Endothelial cell of umbilical vein (primary cell): ENCODE data around the gene TRIM7. TPM values are rescaled to one million over a fixed set of nuclear protein-coding genes. Genes with fewer than 3 reads are reported as not detected.

Experiments
- BruUV-seq: library from RNA; stranded (reverse); fragments of 400-500 nt; replicated peaks from 2 replicates; lab custom pipeline; 2021; lab: Mats Ljungman, UMichigan
- CTCF ChIA-PET: fragments of 300-600, 350-600 bp; sonication (Branson Sonifier 250); formaldehyde crosslinking; loops from one replicate; lab custom pipeline; 2021; ENCODE audit warnings: antibody characterized with exemption, inconsistent platforms; lab: Charles Lee
- POLR2A ChIA-PET: fragments of 300-600, 350-600 bp; sonication (Branson Sonifier 250); formaldehyde crosslinking; loops from one replicate; lab custom pipeline; 2021; ENCODE audit warnings: antibody characterized with exemption, inconsistent platforms; lab: Charles Lee
- DNase-seq: peaks from one replicate; pipeline ENCODE4 v3.0.0-alpha.2; 2011; ENCODE audit warnings: low read depth, low spot score
- FAIRE-seq: peaks from 2 replicates; lab custom pipeline; 2011; peaks lifted over from hg19 to GRCh38; lab: Jason Lieb, UNC
- H2AFZ ChIP-seq: 2 replicates; pipeline ENCODE4 v1.6.0; 2012; ENCODE audit warnings: low read depth, low read length, control low read depth, inconsistent platforms
- H3K27ac ChIP-seq: 2 replicates; pipeline ENCODE4 v1.5.1; 2011; ENCODE audit warnings: low read depth, mild to moderate bottlenecking, control low read depth, low read length, moderate library complexity; ENCODE audit not compliant: insufficient read depth
- H3K27me3 ChIP-seq, 2 experiments: 2 replicates each; pipeline versions ENCODE4 v1.6.0 to v1.6.1; 2011; ENCODE audit warnings: low read length in 2 of 2, mixed read lengths in 1 of 2; ENCODE audit not compliant: control insufficient read depth in 2 of 2, insufficient read depth in 2 of 2
- H3K36me3 ChIP-seq, 2 experiments: 2 replicates in 1 of 2; 3 replicates in 1 of 2; pipeline ENCODE4 v1.5.1; 2011; ENCODE audit warnings: low read length in 2 of 2, mild to moderate bottlenecking in 1 of 2, moderate library complexity in 1 of 2; ENCODE audit not compliant: control insufficient read depth in 2 of 2, insufficient read depth in 2 of 2; ENCODE audit errors: extremely low read depth in 1 of 2
- H3K4me1 ChIP-seq: 3 replicates; pipeline ENCODE4 v1.5.1; 2011; ENCODE audit warnings: mild to moderate bottlenecking, low read length; ENCODE audit not compliant: control insufficient read depth, insufficient read depth; ENCODE audit errors: extremely low read depth
- H3K4me2 ChIP-seq: 2 replicates; pipeline ENCODE4 v1.6.1; 2011; ENCODE audit warnings: low read length, control low read depth, mixed read lengths; ENCODE audit not compliant: insufficient read depth
- H3K4me3 ChIP-seq, 3 experiments: fragments of 200-600 bp in 1 of 3; sonication (generic), shearing (Covaris generic) in 1 of 3; replicated peaks in 1 of 3; 2 replicates each; pipeline ENCODE4 v1.5.1; 2011 to 2016; ENCODE audit warnings: control low read depth in 3 of 3, low read length in 3 of 3, mild to moderate bottlenecking in 2 of 3, inconsistent platforms in 1 of 3, low read depth in 1 of 3, moderate library complexity in 1 of 3; ENCODE audit not compliant: insufficient read depth in 1 of 3
- H3K79me2 ChIP-seq: 2 replicates; pipeline ENCODE4 v1.6.0; 2012; ENCODE audit warnings: low read length, inconsistent platforms; ENCODE audit not compliant: control insufficient read depth, insufficient read depth
- H3K9ac ChIP-seq: replicated peaks from 2 replicates; pipeline ENCODE3; 2011; ENCODE audit warnings: low read length, control low read depth; ENCODE audit not compliant: insufficient read depth; ENCODE audit errors: extremely low read depth
- H3K9me1 ChIP-seq: replicated peaks from 3 replicates; pipeline ENCODE4 v1.6.0; 2011; ENCODE audit warnings: mild to moderate bottlenecking, low read length; ENCODE audit not compliant: control insufficient read depth, insufficient read depth; ENCODE audit errors: extremely low read depth
- H3K9me3 ChIP-seq: replicated peaks from 2 replicates; pipeline ENCODE4 v1.5.1; 2012; ENCODE audit warnings: low read length, inconsistent platforms; ENCODE audit not compliant: control insufficient read depth, insufficient read depth
- H4K20me1 ChIP-seq: replicated peaks from 2 replicates; pipeline ENCODE3; 2011; ENCODE audit warnings: mild to moderate bottlenecking, low read length; ENCODE audit not compliant: control insufficient read depth, insufficient read depth; ENCODE audit errors: extremely low read depth
- CTCF ChIP-seq, 2 donors: IDR thresholded peaks; 1 replicate in 1 of 2; 2 replicates in 1 of 2; pipeline ENCODE4 v1.5.1; 2011; ENCODE audit warnings: low read length in 2 of 2, mild to moderate bottlenecking in 2 of 2, moderate library complexity in 2 of 2, control low read depth in 1 of 2, inconsistent platforms in 1 of 2, low read depth in 1 of 2; ENCODE audit not compliant: insufficient read depth in 1 of 2; ENCODE audit errors: extremely low read depth in 1 of 2
- EZH2 ChIP-seq: IDR thresholded peaks from 2 replicates; pipeline ENCODE4 v1.6.1; 2012; ENCODE audit warnings: borderline replicate concordance, low read depth, mild to moderate bottlenecking, moderate library complexity, low read length, inconsistent platforms; ENCODE audit not compliant: severe bottlenecking
- FOS ChIP-seq: IDR thresholded peaks from 2 replicates; pipeline ENCODE4 v1.6.1; 2011; ENCODE audit warnings: mild to moderate bottlenecking, low read length, moderate library complexity, borderline replicate concordance; ENCODE audit not compliant: insufficient read depth
- GATA2 ChIP-seq: IDR thresholded peaks from 2 replicates; pipeline ENCODE4 v1.7.0; 2011; ENCODE audit warnings: low read depth, mild to moderate bottlenecking, moderate library complexity, mixed read lengths, low read length; ENCODE audit not compliant: insufficient read length, insufficient read depth
- JUN ChIP-seq: IDR thresholded peaks from 2 replicates; pipeline ENCODE4 v1.6.1; 2011; ENCODE audit warnings: borderline replicate concordance, low read depth; ENCODE audit not compliant: insufficient read length, insufficient read depth
- MYC ChIP-seq: IDR thresholded peaks from one replicate; pipeline ENCODE4 v1.6.1; 2011; ENCODE audit warnings: mild to moderate bottlenecking, low read depth, low read length
- POLR2A ChIP-seq: IDR thresholded peaks from 2 replicates; pipeline ENCODE4 v1.6.1; 2012; ENCODE audit warnings: low read depth, mild to moderate bottlenecking, control low read depth, low read length
- POLR2AphosphoS5 ChIP-seq: IDR thresholded peaks from 2 replicates; pipeline ENCODE4 v1.6.1; 2012; ENCODE audit warnings: low read depth, mild to moderate bottlenecking, control low read depth, low read length, moderate library complexity; ENCODE audit not compliant: insufficient read depth
- dilution Hi-C: fragments of 300-500 bp; cut with MboI; formaldehyde crosslinking; loops from one replicate; pipeline ENCODE4 v1.15.0; 2019; ENCODE audit warnings: low sequenced_read_pairs; ENCODE audit not compliant: extremely low pct_ligation_motif_present
- intact Hi-C: fragments of 100-400 bp; cut with micrococcal nuclease; formaldehyde crosslinking; loops from one replicate; pipeline ENCODE4 v1.10.0; 2022
- polyA plus RNA-seq, 4 experiments: library from polyadenylated mRNA; depleted of rRNA in 3 of 4; stranded (reverse) in 3 of 4; unstranded in 1 of 4; fragments of >200 nt; gene quantifications; 2 replicates each; pipeline versions ENCODE4 v1.2.1 to v1.2.3, GENCODE V29; 2011 to 2012; ENCODE audit warnings: missing spikeins in 1 of 4
- total RNA-seq: library from RNA; stranded (reverse); gene quantifications from 2 replicates; pipeline ENCODE4 v1.2.3, GENCODE V29; 2021
- TF ChIP-seq, protein P1 (sequence below): IDR thresholded peaks from 2 replicates; pipeline ENCODE4 v1.6.1; 2011; ENCODE audit not compliant: insufficient read depth, insufficient read length

The TRIM7 gene
- total and polyA plus RNA-seq, 2 donors (not counting 3 experiments of a cell fraction or from before 2014, with no cell fraction given), result 2.7 to 3.4 TPM

GRCh38 chr5:181185560-181185959 is 19.4 kb downstream of the TRIM7 start:
- Histone ChIP-seq H3K36me3 (no peaks in the 10 kb centered on the region), H3K79me2 (no peaks in the 10 kb centered on the region), H3K4me1 (peaks cover 9% of the 10 kb centered on the region), H4K20me1 (no peaks in the 10 kb centered on the region), H3K9me3 (no peaks in the 10 kb centered on the region), H2AFZ (no peak overlapping the region), H3K4me2 (no peak overlapping the region), H3K27me3 (peaks cover 0 to 2% of the 10 kb centered on the region in 2 experiments), H3K4me3 (no peak overlapping the region), H3K27ac (no peak overlapping the region), H3K9me1 (no peaks in the 10 kb centered on the region), H3K9ac (no peak overlapping the region)
- DNase-seq (no peak), FAIRE-seq (no peak)
- ChIA-PET CTCF (interaction anchor here (1.5 to 2.7 kb wide), 3 partner anchors 22 to 86 kb away, joined by 4 to 17 read pairs (median 16); partner anchors contain the start of gene TRIM52), POLR2A (no interaction called here)
- TF ChIP-seq, protein P1, sequence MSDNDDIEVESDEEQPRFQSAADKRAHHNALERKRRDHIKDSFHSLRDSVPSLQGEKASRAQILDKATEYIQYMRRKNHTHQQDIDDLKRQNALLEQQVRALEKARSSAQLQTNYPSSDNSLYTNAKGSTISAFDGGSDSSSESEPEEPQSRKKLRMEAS, result no peak
- TF ChIP-seq JUN, result no peak
- no peak for TF ChIP-seq POLR2AphosphoS5
- TF ChIP-seq GATA2, result no peak
- TF ChIP-seq FOS, result no peak
- TF ChIP-seq EZH2, result no peak
- TF ChIP-seq CTCF (IDR thresholded peaks at IDR 0.05; ENCODE audit: extremely low read depth in 1 of 2, insufficient read depth in 1 of 2, low read depth in 1 of 2, low read length in 2 of 2), result no peak
- no peak for TF ChIP-seq POLR2A
- no peak for TF ChIP-seq MYC
- dilution Hi-C loops (no loop called here), intact Hi-C loops (loop anchor here (5.0 to 10.0 kb wide), 2 partner anchors 383 to 691 kb away; partner anchors contain the start of genes CNOT6 and MGAT1)
- no TSS peak for BruUV-seq
